H9 (cell line): ENCODE data around the gene BANP. TPM values are rescaled to one million over a fixed set of nuclear protein-coding genes. Genes with fewer than 3 reads are reported as not detected.

Experiments used
- DNase-seq: peaks from one replicate; pipeline ENCODE4 v3.0.0-alpha.2; 2017
- H2AFZ ChIP-seq: one replicate; pipeline ENCODE4 v1.6.1; 2013; ENCODE audit warnings: mild to moderate bottlenecking, low read length, control low read depth, moderate library complexity
- H2AK5ac ChIP-seq: 2 replicates; pipeline ENCODE4 v1.6.1; 2013; ENCODE audit warnings: low read length, control low read depth, mixed read lengths; ENCODE audit not compliant: insufficient read length
- H2BK120ac ChIP-seq: one replicate; pipeline ENCODE4 v1.6.1; 2013; ENCODE audit warnings: low read depth, mild to moderate bottlenecking, low read length, control low read depth, inconsistent platforms; ENCODE audit not compliant: poor library complexity, severe bottlenecking
- H2BK12ac ChIP-seq: 2 replicates; pipeline ENCODE4 v1.6.1; 2013; ENCODE audit warnings: low read length, control low read depth, mixed read lengths, low read depth; ENCODE audit not compliant: insufficient read length
- H2BK15ac ChIP-seq: 2 replicates; pipeline ENCODE4 v1.6.1; 2013; ENCODE audit warnings: low read depth, low read length, control low read depth
- H2BK20ac ChIP-seq: one replicate; pipeline ENCODE4 v1.6.1; 2013; ENCODE audit warnings: low read depth, mild to moderate bottlenecking, low read length, control low read depth, inconsistent platforms; ENCODE audit not compliant: poor library complexity, severe bottlenecking
- H2BK5ac ChIP-seq: 2 replicates; pipeline ENCODE4 v1.6.1; 2013; ENCODE audit warnings: low read length, control low read depth, mixed read lengths; ENCODE audit not compliant: insufficient read length
- H3K14ac ChIP-seq: 2 replicates; pipeline ENCODE4 v1.6.1; 2013; ENCODE audit warnings: low read length, control low read depth; ENCODE audit not compliant: insufficient read depth
- H3K18ac ChIP-seq: 2 replicates; pipeline ENCODE4 v1.6.1; 2013; ENCODE audit warnings: low read depth, mild to moderate bottlenecking, mixed read lengths, low read length, control low read depth; ENCODE audit not compliant: insufficient read length
- H3K23ac ChIP-seq: 2 replicates; pipeline ENCODE4 v1.6.1; 2013; ENCODE audit warnings: low read length, control low read depth, mixed read lengths, low read depth; ENCODE audit not compliant: insufficient read length
- H3K23me2 ChIP-seq: 2 replicates; pipeline ENCODE4 v1.6.1; 2013; ENCODE audit warnings: low read depth, mild to moderate bottlenecking, mixed read lengths, low read length, control low read depth; ENCODE audit not compliant: insufficient read length, poor library complexity, severe bottlenecking
- H3K27ac ChIP-seq: 2 replicates; pipeline ENCODE4 v1.5.1; 2013; ENCODE audit warnings: low read length, control low read depth, mixed read lengths, low read depth; ENCODE audit not compliant: insufficient read length
- H3K27me3 ChIP-seq: 2 replicates; pipeline ENCODE4 v1.6.1; 2013; ENCODE audit warnings: low read length, control low read depth, inconsistent platforms; ENCODE audit not compliant: insufficient read depth
- H3K4ac ChIP-seq: 2 replicates; pipeline ENCODE4 v1.6.1; 2013; ENCODE audit warnings: low read depth, mild to moderate bottlenecking, control low read depth, inconsistent platforms, low read length, moderate library complexity
- H3K4me1 ChIP-seq: 2 replicates; pipeline ENCODE4 v1.6.1; 2013; ENCODE audit warnings: low read length, control low read depth, inconsistent platforms; ENCODE audit not compliant: insufficient read depth
- H3K4me2 ChIP-seq: 2 replicates; pipeline ENCODE4 v1.6.1; 2013; ENCODE audit warnings: low read length, control low read depth, mixed read lengths; ENCODE audit not compliant: insufficient read length, insufficient read depth
- H3K56ac ChIP-seq: 2 replicates; pipeline ENCODE4 v1.6.1; 2013; ENCODE audit warnings: low read depth, mild to moderate bottlenecking, mixed read lengths, low read length, control low read depth; ENCODE audit not compliant: insufficient read length
- H3K79me1 ChIP-seq: 2 replicates; pipeline ENCODE4 v1.6.1; 2013; ENCODE audit warnings: low read depth, mild to moderate bottlenecking, moderate library complexity, low read length, control low read depth, inconsistent platforms; ENCODE audit not compliant: insufficient read depth, poor library complexity, severe bottlenecking
- H3K79me2 ChIP-seq: 2 replicates; pipeline ENCODE4 v1.6.1; 2013; ENCODE audit warnings: low read length, control low read depth, inconsistent platforms; ENCODE audit not compliant: insufficient read depth
- H3K9ac ChIP-seq: 2 replicates; pipeline ENCODE4 v1.6.1; 2013; ENCODE audit warnings: low read length, control low read depth, mixed read lengths; ENCODE audit not compliant: insufficient read length; ENCODE audit errors: extremely low read depth
- H3K9me3 ChIP-seq: one replicate; pipeline ENCODE4 v1.6.1; 2013; ENCODE audit warnings: low read depth, low read length, inconsistent platforms; ENCODE audit not compliant: control insufficient read depth
- H3T11ph ChIP-seq: one replicate; pipeline ENCODE4 v1.6.1; 2013; ENCODE audit warnings: mild to moderate bottlenecking, low read length, control low read depth, inconsistent platforms
- H4K20me1 ChIP-seq: one replicate; pipeline ENCODE4 v1.6.1; 2013; ENCODE audit not compliant: control insufficient read depth, insufficient read length, insufficient read depth
- H4K5ac ChIP-seq: 2 replicates; pipeline ENCODE4 v1.6.1; 2013; ENCODE audit warnings: low read depth, mild to moderate bottlenecking, mixed read lengths, low read length, control low read depth; ENCODE audit not compliant: insufficient read length
- H4K8ac ChIP-seq: replicated peaks from 2 replicates; pipeline ENCODE4 v1.6.1; 2013; ENCODE audit warnings: low read length, control low read depth, mixed read lengths, low read depth; ENCODE audit not compliant: insufficient read length
- H4K91ac ChIP-seq: 2 replicates; pipeline ENCODE4 v1.6.1; 2013; ENCODE audit warnings: low read depth, mild to moderate bottlenecking, moderate library complexity, mixed read lengths, low read length, control low read depth; ENCODE audit not compliant: insufficient read length
- H3K27ac Mint-ChIP-seq, 3 experiments: 2 replicates in 2 of 3; 3 replicates in 1 of 3; pipeline ENCODE4 v1.8.0; 2020 to 2021; ENCODE audit warnings: mixed read lengths in 3 of 3, mild to moderate bottlenecking in 1 of 3, moderate library complexity in 1 of 3
- H3K27me3 Mint-ChIP-seq: 2 replicates; pipeline ENCODE4 v1.8.0; 2021; ENCODE audit warnings: low read depth, mild to moderate bottlenecking, moderate library complexity, mixed read lengths
- H3K36me3 Mint-ChIP-seq, 3 experiments: 2 replicates in 2 of 3; 3 replicates in 1 of 3; pipeline ENCODE4 v1.8.0; 2020 to 2021; ENCODE audit warnings: low read depth in 3 of 3, mixed read lengths in 3 of 3; ENCODE audit not compliant: insufficient read depth in 1 of 3
- H3K4me1 Mint-ChIP-seq, 2 experiments: 2 replicates each; pipeline ENCODE4 v1.8.0; 2020; ENCODE audit warnings: mixed read lengths in 2 of 2
- H3K4me3 Mint-ChIP-seq, 2 experiments: 2 replicates in 1 of 2; 3 replicates in 1 of 2; pipeline ENCODE4 v1.8.0; 2020 to 2021; ENCODE audit warnings: mild to moderate bottlenecking in 2 of 2, mixed read lengths in 2 of 2, moderate library complexity in 1 of 2
- H3K9me3 Mint-ChIP-seq, 2 experiments: 2 replicates in 1 of 2; 3 replicates in 1 of 2; pipeline ENCODE4 v1.8.0; 2020; ENCODE audit warnings: mild to moderate bottlenecking in 2 of 2, mixed read lengths in 2 of 2, moderate library complexity in 1 of 2
- WGBS: extraction: QIAGEN DNeasy Blood & Tissue Kit; methylation state at CpG from one replicate; pipeline ENCODE4 v1.1.7; 2013; ENCODE audit warnings: missing lambda C conversion rate, low lambda C conversion rate, mixed read lengths; ENCODE audit not compliant: insufficient read length; ENCODE audit errors: extremely low coverage; 5-methylcytosine and 5-hydroxymethylcytosine counted together
- total RNA-seq: library from RNA; stranded (reverse); gene quantifications from 2 replicates; pipeline ENCODE4 v1.2.1, GENCODE V29; 2021
- TF ChIP-seq, protein P1 (sequence below): fragments of 200-600 bp; sonication (generic); conservative IDR thresholded peaks from 3 replicates; pipeline ENCODE4 v1.8.0; 2021; ENCODE audit warnings: antibody characterized with exemption, mild to moderate bottlenecking

Gene BANP
- total RNA-seq, 1 experiment from 2014 or later = 24.9 TPM

DNA sequence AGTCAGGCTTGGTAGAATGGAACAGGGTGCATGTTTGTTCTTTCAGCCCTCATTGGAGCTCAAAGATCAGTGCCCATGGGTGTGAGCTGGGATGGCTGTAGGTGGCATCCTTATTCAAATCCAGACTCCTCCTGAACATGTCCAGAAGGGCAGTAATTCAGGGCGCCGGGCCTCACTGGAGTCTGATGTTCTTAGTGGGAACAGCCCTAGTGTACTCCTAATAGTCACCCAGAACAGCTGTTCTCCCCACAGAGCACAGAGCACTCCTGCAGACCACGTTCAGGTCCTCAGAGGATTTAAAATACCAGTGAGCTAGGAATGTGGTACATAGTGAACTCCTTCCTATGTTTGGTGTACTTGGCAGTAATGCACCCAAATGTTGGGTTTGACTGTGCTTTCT is 96.2 kb downstream of the BANP start:
- H2AFZ ChIP-seq = no peak overlapping the region
- H2BK5ac ChIP-seq = no peak overlapping the region
- no peaks in the 10 kb centered on the region; a peak in 1 of 4 replicates for H3K4me1 Mint-ChIP-seq
- H4K8ac ChIP-seq = no peak overlapping the region
- H2BK12ac ChIP-seq = no peak overlapping the region
- H4K91ac ChIP-seq = no peak overlapping the region
- no peak overlapping the region for H3K18ac ChIP-seq
- no peaks in the 10 kb centered on the region for H3K9me3 ChIP-seq
- H3K27ac ChIP-seq = no peak overlapping the region
- H3K4me3 Mint-ChIP-seq = no peak overlapping the region
- H3T11ph ChIP-seq = no peak overlapping the region
- no peak overlapping the region for H3K23ac ChIP-seq
- H2AK5ac ChIP-seq = no peak overlapping the region
- no peak overlapping the region for H3K4me2 ChIP-seq
- H3K14ac ChIP-seq = no peak overlapping the region
- no peak overlapping the region for H2BK20ac ChIP-seq
- H3K9ac ChIP-seq = no peak overlapping the region
- peaks cover 10 to 45% (median 11%) of the 10 kb centered on the region in 3 experiments; a peak in 6 of 7 replicates for H3K36me3 Mint-ChIP-seq
- no peak overlapping the region for H4K5ac ChIP-seq
- H4K20me1 ChIP-seq = no peaks in the 10 kb centered on the region
- no peaks in the 10 kb centered on the region for H3K4me1 ChIP-seq
- TF ChIP-seq, protein P1, sequence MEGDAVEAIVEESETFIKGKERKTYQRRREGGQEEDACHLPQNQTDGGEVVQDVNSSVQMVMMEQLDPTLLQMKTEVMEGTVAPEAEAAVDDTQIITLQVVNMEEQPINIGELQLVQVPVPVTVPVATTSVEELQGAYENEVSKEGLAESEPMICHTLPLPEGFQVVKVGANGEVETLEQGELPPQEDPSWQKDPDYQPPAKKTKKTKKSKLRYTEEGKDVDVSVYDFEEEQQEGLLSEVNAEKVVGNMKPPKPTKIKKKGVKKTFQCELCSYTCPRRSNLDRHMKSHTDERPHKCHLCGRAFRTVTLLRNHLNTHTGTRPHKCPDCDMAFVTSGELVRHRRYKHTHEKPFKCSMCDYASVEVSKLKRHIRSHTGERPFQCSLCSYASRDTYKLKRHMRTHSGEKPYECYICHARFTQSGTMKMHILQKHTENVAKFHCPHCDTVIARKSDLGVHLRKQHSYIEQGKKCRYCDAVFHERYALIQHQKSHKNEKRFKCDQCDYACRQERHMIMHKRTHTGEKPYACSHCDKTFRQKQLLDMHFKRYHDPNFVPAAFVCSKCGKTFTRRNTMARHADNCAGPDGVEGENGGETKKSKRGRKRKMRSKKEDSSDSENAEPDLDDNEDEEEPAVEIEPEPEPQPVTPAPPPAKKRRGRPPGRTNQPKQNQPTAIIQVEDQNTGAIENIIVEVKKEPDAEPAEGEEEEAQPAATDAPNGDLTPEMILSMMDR = no peak
- no peak overlapping the region for H3K4ac ChIP-seq
- no peak overlapping the region for H2BK15ac ChIP-seq
- no peak overlapping the region; a peak in 1 of 7 replicates for H3K27ac Mint-ChIP-seq
- no peak for DNase-seq
- H3K79me2 ChIP-seq = no peaks in the 10 kb centered on the region
- no peaks in the 10 kb centered on the region for H3K9me3 Mint-ChIP-seq
- H2BK120ac ChIP-seq = no peak overlapping the region
- no peak overlapping the region for H3K56ac ChIP-seq
- H3K23me2 ChIP-seq = no peaks in the 10 kb centered on the region
- no peaks in the 10 kb centered on the region for H3K27me3 ChIP-seq
- H3K27me3 Mint-ChIP-seq = no peaks in the 10 kb centered on the region
- no CpG with 5 or more reads among the region's 3 CpGs for WGBS
- no peaks in the 10 kb centered on the region for H3K79me1 ChIP-seq
